Brain microvascular endothelial cell (primary cell): ENCODE measurements around the gene RRP7A.
A peak's percentile ranks its signal among the peaks of the same experiment; 100 is the strongest.
"Not testable (repeated sequence)": the region's sequence is repeated elsewhere in the genome, so short reads cannot be mapped to it uniquely, and the experiment has no call there.

Experiments
- DNase-seq: peaks from one replicate; pipeline ENCODE4 v3.0.0-alpha.2; 2020
- H3K27ac ChIP-seq: fragments of 250-450 bp; sonication (Bioruptor Pico); 2 replicates; pipeline ENCODE4 v1.5.1; 2020; ENCODE audit warnings: mild to moderate bottlenecking, moderate library complexity
- H3K27me3 ChIP-seq: fragments of 250-450 bp; sonication (Bioruptor Pico); replicated peaks from 2 replicates; pipeline ENCODE4 v1.5.1; 2020; ENCODE audit warnings: mild to moderate bottlenecking
- H3K36me3 ChIP-seq: fragments of 250-450 bp; sonication (Bioruptor Pico); replicated peaks from 2 replicates; pipeline ENCODE4 v1.5.1; 2020; ENCODE audit warnings: mild to moderate bottlenecking
- H3K4me3 ChIP-seq: 2 replicates; pipeline ENCODE4 v1.5.1; 2011; ENCODE audit warnings: low read depth, mild to moderate bottlenecking, control low read depth, low read length, moderate library complexity
- in situ Hi-C: cut with HindIII; loops from 2 replicates; pipeline ENCODE4 v1.10.0; 2017; ENCODE audit warnings: low sequenced_read_pairs, low pct_ligation_motif_present
- TF ChIP-seq, protein P1 (sequence below): IDR thresholded peaks from 2 replicates; pipeline ENCODE4 v1.5.1; 2011; ENCODE audit warnings: low read depth, mild to moderate bottlenecking, moderate library complexity, low read length, control low read depth, inconsistent platforms; ENCODE audit errors: missing control alignments

The RRP7A gene

DNA sequence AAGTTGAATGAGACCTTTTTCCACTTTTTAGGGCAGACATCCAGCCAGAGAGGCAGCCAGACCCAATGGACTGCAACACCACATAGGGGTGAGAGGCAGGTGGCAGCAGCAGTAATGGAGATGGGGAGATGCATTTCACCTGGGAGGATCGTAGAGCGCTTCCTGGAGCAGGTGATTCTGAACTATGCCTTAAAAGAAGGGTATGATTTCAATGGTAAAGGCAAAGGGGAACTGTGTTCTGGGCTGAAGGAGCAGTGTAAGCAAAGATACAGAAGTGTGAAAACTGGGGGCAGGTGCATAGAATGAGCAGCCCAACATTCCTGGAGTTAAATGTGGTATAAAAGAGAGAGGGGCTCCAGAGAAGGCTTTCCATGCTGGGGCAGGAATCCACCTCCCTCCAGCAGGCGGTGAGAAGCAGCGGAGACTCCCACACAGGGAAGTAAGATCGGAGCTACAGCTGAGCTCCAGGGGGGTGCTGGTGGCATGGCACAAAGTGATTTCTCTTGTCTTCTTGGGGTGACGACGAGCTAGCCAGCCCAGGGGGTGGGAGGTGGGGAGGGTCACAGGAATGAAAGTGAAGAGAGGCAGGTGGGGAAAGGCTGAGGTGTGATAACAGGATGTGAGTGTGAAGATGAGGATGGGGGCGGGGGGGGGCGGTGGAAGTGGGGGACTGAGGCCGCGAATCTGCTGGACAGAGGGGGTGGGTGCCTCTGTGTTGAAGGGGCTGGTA lies 29.9 kb upstream of the RRP7A start:
- no peak overlapping the region for H3K27ac ChIP-seq
- H3K36me3 ChIP-seq: no peaks in the 10 kb centered on the region
- TF ChIP-seq, protein P1, sequence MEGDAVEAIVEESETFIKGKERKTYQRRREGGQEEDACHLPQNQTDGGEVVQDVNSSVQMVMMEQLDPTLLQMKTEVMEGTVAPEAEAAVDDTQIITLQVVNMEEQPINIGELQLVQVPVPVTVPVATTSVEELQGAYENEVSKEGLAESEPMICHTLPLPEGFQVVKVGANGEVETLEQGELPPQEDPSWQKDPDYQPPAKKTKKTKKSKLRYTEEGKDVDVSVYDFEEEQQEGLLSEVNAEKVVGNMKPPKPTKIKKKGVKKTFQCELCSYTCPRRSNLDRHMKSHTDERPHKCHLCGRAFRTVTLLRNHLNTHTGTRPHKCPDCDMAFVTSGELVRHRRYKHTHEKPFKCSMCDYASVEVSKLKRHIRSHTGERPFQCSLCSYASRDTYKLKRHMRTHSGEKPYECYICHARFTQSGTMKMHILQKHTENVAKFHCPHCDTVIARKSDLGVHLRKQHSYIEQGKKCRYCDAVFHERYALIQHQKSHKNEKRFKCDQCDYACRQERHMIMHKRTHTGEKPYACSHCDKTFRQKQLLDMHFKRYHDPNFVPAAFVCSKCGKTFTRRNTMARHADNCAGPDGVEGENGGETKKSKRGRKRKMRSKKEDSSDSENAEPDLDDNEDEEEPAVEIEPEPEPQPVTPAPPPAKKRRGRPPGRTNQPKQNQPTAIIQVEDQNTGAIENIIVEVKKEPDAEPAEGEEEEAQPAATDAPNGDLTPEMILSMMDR: no peak
- DNase-seq: no peak
- H3K4me3 ChIP-seq: no peak overlapping the region
- no peaks in the 10 kb centered on the region for H3K27me3 ChIP-seq
- in situ Hi-C loops: no loop called here

DNA sequence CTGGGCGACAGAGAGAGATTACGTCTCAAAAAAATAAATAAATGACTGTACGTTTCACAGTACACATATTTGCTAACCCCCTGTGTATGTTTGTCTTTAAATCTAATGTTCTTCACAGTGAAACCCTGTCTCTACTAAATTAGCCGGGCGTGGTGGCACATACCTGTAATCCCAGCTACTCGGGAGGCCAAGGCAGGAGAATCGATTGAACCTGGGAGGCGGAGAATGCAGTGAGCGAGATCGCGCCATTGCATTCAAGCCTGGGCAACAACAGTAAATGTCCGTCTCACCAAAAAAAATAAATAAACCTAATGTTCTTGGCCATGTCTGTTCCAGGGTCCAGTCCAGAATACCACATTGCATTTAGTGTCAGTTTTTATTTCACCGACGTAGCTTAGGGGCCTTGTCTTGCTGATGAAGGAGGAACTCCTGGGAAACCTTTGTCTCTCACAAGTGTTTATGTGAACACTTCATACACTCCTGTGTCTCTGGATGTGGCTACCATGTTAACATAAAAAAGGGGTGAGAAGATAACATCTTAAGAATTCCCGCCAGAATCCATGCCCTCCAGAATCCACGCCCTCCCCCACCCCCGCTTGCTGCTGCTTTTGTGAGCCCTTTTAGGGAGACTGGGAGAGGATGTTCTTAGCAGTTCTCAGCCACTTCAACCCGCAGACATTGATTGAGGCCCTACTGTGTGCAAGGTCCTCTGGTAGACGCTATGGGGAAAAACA lies 29.2 kb upstream of the RRP7A start:
- no peaks in the 10 kb centered on the region for H3K27me3 ChIP-seq
- no peak for DNase-seq
- no peak overlapping the region for H3K4me3 ChIP-seq
- in situ Hi-C loops: no loop called here
- H3K27ac ChIP-seq: no peak overlapping the region
- TF ChIP-seq, protein P1: no peak
- H3K36me3 ChIP-seq: no peaks in the 10 kb centered on the region

DNA sequence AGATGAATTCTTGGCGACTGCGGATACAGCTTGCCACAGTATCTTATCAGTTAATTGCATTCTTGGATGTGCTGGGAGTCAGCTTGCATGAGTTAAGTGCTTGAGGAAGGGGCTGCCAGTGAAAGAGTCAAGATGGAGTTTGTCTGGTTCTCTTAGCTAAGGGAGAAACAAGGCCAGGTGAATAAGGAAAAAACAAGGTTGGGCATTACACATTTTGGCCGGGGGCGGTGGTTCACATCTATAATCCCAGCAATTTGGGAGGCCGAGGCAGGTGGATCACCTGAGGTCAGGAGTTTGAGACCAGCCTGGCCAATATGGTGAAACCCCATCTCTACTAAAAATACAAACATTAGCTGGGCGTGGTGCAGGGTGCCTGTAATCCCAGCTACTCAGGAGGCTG lies 28.5 kb upstream of the RRP7A start:
- H3K27me3 ChIP-seq, H3K4me3 ChIP-seq, in situ Hi-C loops, H3K36me3 ChIP-seq, H3K27ac ChIP-seq, DNase-seq: not testable (repeated sequence)

DNA sequence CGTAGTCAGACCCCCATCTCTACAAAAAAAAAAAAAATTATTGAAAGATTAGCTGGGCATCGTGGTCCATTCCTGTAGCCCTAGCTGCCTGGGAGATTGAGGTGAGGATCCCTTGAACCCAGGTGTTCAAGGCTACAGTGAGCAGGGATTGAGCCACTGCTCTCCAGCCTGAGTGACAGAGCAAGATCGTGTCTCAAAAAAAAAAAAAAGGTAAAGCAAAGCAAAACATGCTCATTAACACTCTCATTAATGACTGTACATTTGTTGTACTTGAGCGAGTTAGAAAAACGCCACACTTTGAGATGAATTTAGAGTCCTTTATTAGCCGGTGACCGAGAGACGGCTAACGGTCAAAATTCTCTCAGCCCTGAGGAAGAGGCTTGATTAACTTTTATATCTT lies 28.0 kb upstream of the RRP7A start:
- no peaks in the 10 kb centered on the region for H3K27me3 ChIP-seq
- TF ChIP-seq, protein P1: no peak
- no peak for DNase-seq
- no peak overlapping the region for H3K4me3 ChIP-seq
- H3K36me3 ChIP-seq: no peaks in the 10 kb centered on the region
- in situ Hi-C loops: no loop called here
- H3K27ac ChIP-seq: no peak overlapping the region

DNA sequence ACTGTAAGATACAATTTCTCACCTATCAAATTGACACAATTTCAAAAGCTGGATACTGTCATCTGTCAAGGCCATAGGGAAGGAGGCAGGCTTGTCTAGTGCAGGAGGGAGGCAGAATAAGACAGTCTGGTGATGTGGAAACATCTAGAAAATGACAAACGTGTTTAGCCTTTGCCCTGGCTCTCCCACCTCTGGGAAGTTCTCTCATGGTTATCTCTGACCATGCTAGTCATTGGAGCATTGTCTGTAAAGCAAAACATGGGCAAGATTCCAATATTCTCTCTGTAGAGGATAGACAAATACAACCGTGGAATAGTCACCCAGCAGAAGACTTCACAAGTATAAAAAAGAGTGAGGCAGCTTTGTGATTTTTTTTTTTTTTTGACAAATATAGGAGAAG lies 25.1 kb upstream of the RRP7A start:
- TF ChIP-seq, protein P1: no peak
- in situ Hi-C loops: no loop called here
- Histone ChIP-seq H3K27me3 (no peaks in the 10 kb centered on the region), H3K27ac (no peak overlapping the region), H3K36me3 (no peaks in the 10 kb centered on the region), H3K4me3 (no peak overlapping the region)
- DNase-seq: peak; percentile 52

DNA sequence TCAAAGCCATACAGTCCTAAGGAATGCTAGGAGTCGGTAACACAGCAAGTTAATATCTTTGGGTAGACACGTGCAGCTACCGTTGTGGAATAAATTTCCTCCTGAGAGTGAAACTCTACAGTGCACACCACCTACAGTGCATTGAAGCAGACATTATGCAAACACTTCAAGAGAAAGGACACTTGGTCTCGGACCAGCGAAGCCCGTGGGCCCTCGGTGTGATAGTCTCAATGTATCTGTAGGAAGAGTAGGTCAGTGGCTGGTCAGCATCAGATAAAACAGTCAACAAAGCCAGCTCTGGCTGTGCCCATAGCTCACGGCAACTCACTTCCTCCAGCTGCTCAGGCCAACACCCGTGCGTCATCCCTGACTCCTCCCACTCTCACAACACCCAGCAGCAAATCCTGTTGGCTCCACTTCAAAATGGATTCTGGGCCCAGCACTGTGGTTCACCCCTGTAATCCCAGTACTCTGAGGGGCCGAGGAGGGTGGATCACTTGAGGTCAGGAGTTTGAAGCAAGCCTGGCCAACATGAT lies 19.7 kb upstream of the RRP7A start:
- in situ Hi-C loops, H3K27me3 ChIP-seq, H3K4me3 ChIP-seq, H3K36me3 ChIP-seq: not testable (repeated sequence)
- peak overlapping the region; percentile 51 for H3K27ac ChIP-seq
- DNase-seq: peak; percentile 31

DNA sequence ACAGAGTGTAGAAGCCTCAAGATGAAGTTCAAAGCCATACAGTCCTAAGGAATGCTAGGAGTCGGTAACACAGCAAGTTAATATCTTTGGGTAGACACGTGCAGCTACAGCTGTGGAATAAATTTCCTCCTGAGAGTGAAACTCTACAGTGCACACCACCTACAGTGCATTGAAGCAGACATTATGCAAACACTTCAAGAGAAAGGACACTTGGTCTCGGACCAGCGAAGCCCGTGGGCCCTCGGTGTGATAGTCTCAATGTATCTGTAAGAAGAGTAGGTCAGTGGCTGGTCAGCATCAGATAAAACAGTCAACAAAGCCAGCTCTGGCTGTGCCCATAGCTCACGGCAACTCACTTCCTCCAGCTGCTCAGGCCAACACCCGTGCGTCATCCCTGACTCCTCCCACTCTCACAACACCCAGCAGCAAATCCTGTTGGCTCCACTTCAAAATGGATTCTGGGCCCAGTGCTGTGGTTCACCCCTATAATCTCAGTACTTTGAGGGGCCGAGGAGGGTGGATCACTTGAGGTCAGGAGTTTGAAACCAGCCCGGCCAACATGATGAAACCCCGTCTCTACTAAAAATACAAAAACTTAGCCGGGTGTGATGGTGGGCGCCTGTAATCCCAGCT lies 17.7 kb upstream of the RRP7A start:
- peak overlapping the region; percentile 59 for H3K27ac ChIP-seq
- H3K4me3 ChIP-seq, H3K27me3 ChIP-seq, H3K36me3 ChIP-seq, in situ Hi-C loops: not testable (repeated sequence)
- peak; percentile 27 for DNase-seq

DNA sequence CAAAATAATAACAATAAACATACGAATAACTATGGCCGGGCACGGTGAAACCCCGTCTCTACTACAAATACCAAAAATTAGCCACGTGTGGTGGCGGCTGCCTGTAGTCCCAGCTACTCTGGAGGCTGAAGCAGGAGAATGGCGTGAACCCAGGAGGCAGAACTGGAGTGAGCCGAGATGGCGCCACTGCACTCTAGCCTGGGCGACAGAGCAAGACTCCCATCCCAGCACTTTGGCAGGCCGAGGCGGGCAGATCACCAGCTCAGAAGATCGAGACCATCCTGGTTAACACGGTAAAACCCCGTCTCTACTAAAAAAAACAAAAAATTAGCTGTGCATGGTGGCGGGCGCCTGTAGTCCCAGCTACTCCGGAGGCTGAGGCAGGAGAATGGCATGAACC lies 17.0 kb upstream of the RRP7A start:
- H3K27me3 ChIP-seq, in situ Hi-C loops, H3K36me3 ChIP-seq, H3K4me3 ChIP-seq, DNase-seq: not testable (repeated sequence)
- H3K27ac ChIP-seq: peak overlapping the region; percentile 59
